ENCODE measurements around the gene NUDT10. TPM values are rescaled to one million over a fixed set of nuclear protein-coding genes. Genes with fewer than 3 reads are reported as not detected.
"Not testable (repeated sequence)": the region's sequence is repeated elsewhere in the genome, so short reads cannot be mapped to it uniquely, and the experiment has no call there.

NUDT10 gene
- polyA plus RNA-seq (2014; cell fraction: cytosol; rRNA removed), result 27.5 and 32.6 TPM in 2 replicates
- 11.1 and 13.3 TPM in 2 replicates for polyA plus RNA-seq (2014; cell fraction: nucleus; rRNA removed)

DNA sequence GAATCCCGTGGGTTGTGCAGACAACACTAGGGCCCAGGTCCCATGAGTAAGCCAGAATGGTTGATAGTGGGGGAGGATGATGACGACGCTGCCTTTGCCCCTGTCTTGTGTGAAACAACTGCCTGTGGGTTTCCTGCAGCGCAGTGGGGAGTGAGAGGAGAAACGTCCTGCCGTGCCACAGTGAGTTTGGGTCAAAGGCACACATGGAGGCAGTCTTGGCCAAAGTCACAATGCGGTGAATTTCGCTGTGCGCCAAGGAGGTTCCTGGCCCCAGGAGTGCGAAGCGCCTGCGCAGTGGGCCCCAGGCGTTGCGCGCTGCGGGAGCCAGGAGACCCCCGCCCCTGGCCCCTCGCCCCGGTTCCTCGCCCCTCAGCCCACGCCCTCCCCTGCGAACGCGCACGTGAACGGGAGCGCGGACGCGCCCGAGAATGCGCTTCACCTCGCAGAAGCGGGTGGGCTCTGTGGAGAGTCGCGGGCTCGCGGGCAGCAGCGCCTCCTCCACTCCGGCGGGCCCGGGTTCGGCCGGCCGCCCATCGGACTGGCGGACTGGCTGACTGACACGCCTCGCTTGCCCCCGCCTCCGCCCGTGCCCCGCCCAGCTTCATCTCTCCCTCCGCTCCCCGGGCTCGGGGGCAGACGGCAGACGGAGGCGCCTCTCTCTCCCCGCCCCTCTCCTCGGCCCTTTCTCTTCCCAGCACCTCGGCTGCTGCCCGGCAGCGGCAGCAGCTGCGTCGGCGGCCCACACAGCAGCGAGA is at the start of gene NUDT10:
Gene NUDT10 (plus strand): TSS at position 635 of the 755 bp plus-strand sequence. CDS start 144 bp downstream, outside the sequence.
- DNase-seq (ENCODE audit: low spot score), result peak; percentile 79

DNA sequence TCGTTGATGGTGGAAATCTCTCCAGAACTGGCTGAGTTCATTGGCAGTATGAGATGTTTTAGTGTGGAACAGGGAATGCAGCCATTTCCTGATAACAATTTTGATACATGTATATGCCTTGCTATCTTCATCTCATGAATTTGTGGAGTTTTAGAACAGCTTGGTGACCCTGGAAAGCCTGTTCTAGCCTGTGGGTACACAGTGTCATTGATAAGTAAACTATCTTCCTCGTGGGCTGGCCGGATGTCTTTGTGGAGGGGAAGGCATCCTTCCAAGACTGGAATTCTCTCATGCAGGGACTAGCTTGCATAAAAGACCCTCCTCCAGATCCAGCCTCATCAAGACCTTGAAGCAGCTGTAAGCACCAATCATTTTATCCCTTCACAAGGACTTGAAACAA is 40.2 kb upstream of the NUDT10 start:
- no peak for DNase-seq (ENCODE audit: low spot score)

DNA sequence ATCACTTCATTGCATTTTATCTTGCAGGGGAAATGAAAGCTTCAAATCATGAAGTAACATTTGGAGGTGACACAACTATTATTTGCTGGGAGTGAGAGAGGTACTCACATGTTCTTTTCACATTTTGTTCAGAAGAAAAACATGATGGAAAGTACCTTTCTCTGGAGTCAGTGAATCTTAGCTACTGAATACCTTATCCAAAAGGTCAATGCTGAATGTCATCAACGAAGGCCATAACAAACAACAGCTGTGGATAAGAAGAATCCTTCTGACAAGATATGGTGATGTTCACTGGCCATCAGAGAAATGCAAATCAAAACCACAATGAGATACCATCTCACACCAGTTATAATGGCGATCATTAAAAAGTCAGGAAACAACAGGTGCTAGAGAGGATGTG is 36.5 kb upstream of the NUDT10 start:
- DNase-seq (ENCODE audit: low spot score), result no peak

DNA sequence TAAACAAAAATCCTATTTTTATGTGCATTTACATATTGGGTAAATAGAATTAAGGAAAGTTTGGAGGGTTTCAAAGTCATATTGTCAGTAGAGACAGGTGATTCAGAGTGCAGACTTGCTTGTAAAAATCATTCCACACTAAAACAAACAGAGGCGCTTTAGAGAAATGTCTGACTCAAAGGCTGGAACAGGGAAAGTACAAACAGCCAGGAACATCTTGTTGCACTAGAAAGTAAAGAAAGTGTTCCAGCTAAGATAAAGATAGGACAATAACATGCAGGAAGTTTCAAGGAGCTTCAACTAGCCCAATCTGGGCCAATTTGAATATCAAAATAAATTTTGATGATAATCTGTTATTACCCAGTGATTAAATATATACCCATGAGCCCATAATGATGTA is 16.4 kb upstream of the NUDT10 start:
- no peak for DNase-seq (ENCODE audit: low spot score)

DNA sequence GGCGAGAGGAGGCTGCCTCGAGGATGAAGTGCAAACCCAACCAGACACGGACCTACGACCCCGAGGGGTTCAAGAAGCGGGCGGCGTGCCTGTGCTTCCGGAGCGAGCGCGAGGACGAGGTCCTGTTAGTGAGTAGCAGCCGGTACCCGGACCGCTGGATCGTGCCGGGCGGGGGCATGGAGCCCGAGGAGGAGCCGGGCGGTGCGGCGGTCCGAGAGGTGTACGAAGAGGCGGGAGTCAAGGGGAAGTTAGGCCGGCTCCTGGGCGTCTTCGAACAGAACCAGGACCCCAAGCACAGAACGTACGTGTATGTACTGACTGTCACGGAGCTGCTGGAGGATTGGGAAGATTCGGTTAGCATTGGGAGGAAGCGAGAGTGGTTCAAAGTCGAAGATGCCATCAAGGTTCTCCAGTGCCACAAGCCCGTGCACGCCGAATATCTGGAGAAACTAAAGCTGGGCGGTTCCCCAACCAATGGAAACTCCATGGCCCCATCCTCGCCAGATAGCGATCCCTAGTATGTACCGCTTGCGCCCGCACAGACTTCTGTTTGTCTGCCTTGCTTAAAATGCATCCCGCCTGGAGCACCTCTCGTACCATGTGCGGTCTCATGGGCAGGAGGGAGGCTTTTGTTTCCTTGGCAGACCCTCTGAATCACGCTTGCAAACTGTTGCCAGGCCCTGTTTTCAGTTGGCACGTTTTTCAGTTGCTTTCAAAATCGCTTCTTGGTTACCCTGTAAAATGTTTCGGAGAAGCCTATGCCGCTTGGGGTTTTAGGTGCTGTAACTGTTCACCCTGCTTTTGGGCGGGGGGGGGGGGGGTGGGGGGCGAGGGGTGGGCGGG is 542 bp downstream of the NUDT10 start:
- not testable (repeated sequence) for DNase-seq (ENCODE audit: low spot score)

DNA sequence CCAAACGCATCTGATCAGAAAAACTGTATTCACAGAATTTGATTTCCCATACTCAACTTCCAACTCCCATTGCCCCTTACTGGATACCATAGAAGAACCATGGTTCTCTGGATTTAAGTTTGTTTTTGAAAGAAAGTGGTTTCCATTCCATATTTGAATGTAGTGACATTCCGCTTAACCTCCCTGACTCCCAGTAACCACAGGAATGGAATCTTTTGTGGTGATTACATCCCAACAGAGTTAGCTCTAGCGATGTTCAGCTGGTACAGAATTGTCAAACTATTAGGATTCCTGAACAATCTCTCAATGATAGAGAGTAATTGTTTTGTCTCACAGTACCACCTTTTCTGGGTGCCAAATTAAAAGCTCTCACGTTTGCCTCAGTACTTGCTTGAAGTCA is 1.7 kb downstream of the NUDT10 start:
- no peak for DNase-seq (ENCODE audit: low spot score)

DNA sequence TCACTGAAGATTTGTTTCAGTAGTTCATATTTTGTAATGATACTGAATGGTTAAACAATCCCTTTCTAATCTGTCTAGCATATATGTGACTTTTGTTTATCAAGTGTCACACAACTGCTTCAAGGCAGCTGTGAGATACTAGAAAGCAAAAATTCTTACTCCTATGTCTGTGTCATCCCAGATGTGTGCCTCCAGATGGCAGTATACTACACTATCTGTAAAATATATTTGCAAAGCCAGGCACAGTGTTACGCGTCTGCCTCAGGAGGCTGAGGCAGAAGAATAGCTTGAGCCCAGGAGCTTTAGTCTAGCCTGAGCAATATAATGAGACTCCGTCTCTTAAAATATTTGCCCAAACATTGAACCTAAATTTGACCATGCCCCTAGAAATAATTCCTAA is 4.0 kb downstream of the NUDT10 start:
- peak; percentile 50 for DNase-seq (ENCODE audit: low spot score)

DNA sequence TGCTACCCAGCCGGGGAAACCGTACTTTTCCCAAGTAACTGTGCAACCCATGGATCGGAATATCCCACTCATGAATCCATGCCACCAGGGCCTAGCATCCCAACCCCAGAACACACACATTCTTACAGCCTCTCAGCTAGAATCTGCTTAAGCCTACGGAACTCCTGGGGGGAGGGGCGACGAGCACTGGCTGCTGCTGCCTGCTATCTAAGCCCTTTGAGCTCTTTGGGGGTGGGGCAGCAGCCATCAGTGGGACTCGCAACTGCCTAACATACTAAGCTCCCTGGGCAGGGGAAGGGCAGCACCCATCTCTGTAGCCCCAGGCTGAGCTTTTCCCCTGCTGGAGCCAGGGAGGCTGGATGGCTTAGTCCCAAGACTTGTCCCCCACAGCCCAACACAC is 28.6 kb downstream of the NUDT10 start:
- no peak for DNase-seq (ENCODE audit: low spot score)

DNA sequence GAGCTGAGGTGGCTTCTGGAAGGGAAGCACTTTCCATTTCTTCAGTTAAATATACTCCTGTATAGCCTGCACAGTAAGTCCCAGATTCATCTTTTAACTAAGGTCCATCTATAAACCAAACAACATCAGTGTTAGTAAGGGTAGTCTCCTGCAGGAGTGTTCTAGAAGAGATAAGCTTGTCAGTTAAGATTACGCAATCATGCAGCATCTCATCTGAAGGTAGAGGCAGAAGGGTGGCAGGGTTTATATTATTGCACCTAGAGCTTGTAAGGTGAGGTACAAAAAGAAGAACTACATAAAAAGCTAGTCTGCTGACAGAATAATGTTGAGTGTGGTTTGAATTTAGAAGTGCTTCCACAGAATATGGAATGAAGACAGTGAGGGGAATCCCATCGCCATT is 44.0 kb downstream of the NUDT10 start:
- no peak for DNase-seq (ENCODE audit: low spot score)

Measured in SK-N-DZ (cell line).